ENCODE results near the gene CLCN7.

The CLCN7 gene

GRCh38 chr16:1509307-1510221 is 34.7 kb upstream of the CLCN7 start:
- TF ChIP-seq POLR2A (IDR thresholded peaks at IDR 0.05; ENCODE audit: low read depth, low read length), result no peak
- DNase-seq (ENCODE audit: insufficient read length, low spot score) (no peak), FAIRE-seq (no peak)

DNA sequence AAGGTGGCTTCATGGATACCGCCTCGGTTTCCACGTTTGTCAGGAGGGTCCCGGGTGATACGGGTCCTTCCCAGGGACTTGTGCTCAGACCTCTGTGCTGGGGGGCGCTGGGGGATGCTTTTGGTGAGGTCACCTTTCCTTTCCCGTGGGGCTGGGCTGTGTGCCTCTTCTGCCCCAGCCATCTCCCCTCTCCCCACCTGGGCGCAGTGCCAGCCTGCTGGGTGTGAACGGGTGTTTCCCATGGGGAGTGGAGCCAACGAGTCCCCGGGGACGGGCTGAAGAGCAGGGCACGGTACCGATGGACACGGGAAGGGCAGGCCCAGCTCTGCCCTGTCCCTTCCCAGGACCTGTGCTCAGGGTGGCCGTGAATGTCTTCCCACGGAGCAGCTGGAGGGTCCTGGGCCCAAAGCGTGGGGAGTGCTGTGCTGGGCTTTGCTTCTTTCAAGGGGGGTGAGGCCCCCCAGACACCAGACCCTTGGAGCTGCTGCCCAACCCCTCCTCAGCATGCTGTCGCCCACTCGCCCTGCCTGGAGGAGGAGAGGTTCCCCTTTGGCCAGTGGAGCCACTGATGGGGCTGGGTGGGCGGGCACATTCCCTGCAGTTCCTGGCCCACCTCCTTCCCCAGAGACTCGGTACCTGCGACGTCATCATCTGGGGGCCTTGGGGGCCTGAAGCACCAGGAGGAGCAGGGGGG is 33.8 kb upstream of the CLCN7 start:
- FAIRE-seq (no peak), DNase-seq (ENCODE audit: insufficient read length, low spot score) (no peak)
- TF ChIP-seq POLR2A (IDR thresholded peaks at IDR 0.05; ENCODE audit: low read depth, low read length), result no peak

DNA sequence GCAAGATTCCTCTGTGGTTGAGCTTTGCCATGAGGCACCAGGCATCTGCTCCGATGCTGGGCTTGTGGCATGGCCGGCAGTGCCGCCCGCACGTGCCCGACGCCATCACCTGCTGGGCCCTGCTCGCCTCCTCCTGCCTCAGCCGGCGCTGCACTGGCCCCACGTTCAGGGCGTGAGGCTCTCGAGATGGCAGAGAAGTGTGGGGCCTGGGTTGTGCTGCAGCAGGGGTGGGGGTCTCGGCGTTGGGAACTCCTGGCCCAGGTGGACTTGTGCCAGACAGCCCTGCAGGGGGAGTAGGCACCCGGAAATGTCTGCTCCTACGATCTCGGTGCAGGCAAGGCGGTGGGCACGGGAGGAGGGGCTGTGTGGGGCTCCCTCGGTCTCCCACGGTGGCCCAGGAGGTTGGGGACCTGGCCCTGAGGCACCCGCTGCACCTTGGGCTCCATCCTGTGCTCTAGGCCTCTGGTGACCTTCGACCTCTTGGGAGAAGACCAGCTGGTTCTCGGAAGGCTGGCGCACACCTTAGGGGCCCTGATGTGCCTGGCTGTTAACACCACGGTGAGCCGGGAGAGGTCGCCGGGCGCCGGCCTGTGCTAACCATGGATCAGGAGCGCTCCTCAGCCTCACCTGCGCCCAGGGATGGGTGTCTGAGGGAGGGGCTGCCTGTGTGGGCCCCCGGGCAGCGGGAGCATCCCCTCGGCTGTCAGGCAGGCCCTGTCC is 31.8 kb upstream of the CLCN7 start:
- no peak for TF ChIP-seq POLR2A (IDR thresholded peaks at IDR 0.05; ENCODE audit: low read depth, low read length)
- no peak for DNase-seq (ENCODE audit: insufficient read length, low spot score)
- no peak for FAIRE-seq

DNA sequence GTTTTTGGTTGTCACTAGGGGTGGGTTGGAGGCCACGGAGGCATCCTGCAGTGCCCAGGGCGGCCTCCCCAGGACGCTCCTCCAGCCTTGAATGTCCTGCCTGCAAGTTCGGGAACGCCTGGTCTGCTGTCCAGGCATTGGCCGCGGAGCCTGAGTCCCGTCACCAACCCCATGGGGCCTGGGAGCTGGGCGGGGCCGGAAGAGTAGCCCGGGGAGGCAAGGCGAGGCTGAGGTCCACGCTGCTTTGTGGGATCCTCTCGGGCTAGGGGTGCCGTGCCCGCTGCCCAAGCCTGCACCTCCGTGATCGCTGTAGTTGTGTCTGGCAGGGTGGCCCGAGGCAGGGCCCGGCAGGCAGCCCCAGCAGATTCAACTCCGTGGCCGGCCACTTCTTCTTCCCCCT is 31.1 kb upstream of the CLCN7 start:
- TF ChIP-seq POLR2A (IDR thresholded peaks at IDR 0.05; ENCODE audit: low read depth, low read length), result no peak
- DNase-seq (ENCODE audit: insufficient read length, low spot score), result no peak
- no peak for FAIRE-seq

GRCh38 chr16:1505073-1505844 is 30.4 kb upstream of the CLCN7 start:
- FAIRE-seq (no peak), DNase-seq (ENCODE audit: insufficient read length, low spot score) (no peak)
- no peak for TF ChIP-seq POLR2A (IDR thresholded peaks at IDR 0.05; ENCODE audit: low read depth, low read length)

- no peak for DNase-seq (ENCODE audit: insufficient read length, low spot score)
- FAIRE-seq, result no peak
- TF ChIP-seq POLR2A (IDR thresholded peaks at IDR 0.05; ENCODE audit: low read depth, low read length), result no peak
Observed at GRCh38 chr16:1503110-1503955, 28.5 kb upstream of the CLCN7 start.

- FAIRE-seq, result no peak
- DNase-seq (ENCODE audit: insufficient read length, low spot score), result no peak
- TF ChIP-seq POLR2A (IDR thresholded peaks at IDR 0.05; ENCODE audit: low read depth, low read length), result no peak
Observed at GRCh38 chr16:1502092-1503004, 27.5 kb upstream of the CLCN7 start.

- no peak for DNase-seq (ENCODE audit: insufficient read length, low spot score)
- no peak for TF ChIP-seq POLR2A (IDR thresholded peaks at IDR 0.05; ENCODE audit: low read depth, low read length)
- FAIRE-seq, result no peak
Observed at GRCh38 chr16:1501630-1502029, 26.8 kb upstream of the CLCN7 start.

- DNase-seq (ENCODE audit: insufficient read length, low spot score), result no peak
- TF ChIP-seq POLR2A (IDR thresholded peaks at IDR 0.05; ENCODE audit: low read depth, low read length), result no peak
- no peak for FAIRE-seq
Observed at GRCh38 chr16:1500465-1501150, 25.8 kb upstream of the CLCN7 start.

DNA sequence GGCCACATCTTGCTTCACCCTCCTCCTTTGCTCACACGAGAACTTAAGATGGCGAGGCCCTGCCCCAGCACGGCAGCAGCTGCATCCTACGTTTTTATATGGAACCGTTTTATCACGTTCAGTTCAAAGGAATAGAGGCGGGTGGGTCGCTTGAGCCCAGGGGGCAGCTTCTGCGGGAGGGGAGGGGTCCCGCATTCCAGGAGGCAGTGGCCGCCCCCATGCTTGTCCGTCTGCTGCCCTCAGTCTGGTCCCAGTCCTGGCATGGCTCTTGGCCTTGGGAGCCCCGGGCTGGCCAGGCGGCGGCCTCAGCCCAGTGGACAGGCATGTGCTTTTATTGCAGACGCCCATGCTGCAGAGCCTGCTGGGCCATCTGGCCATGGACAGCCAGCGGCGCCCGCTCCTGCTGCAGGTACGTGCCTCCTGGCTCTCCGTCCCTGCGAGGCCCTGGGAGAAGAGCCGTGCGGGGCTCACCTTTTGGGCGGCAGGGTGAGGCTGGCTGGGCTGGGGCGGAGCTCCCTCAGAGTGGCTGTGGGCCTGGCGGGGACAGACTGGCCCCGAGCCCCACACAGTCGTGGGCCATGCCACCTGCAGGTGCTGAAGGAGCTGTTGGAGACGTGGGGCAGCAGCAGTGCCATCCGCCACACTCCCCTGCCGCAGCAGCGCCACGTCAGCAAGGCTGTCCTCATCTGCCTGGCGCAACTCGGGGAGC is 25.1 kb upstream of the CLCN7 start:
- no peak for DNase-seq (ENCODE audit: insufficient read length, low spot score)
- TF ChIP-seq POLR2A (IDR thresholded peaks at IDR 0.05; ENCODE audit: low read depth, low read length), result no peak
- no peak for FAIRE-seq

All from H54 (cell line).